ENCODE results near the gene NFATC3.

The NFATC3 gene

GRCh38 chr16:68134644-68135043, 49.5 kb downstream of the NFATC3 start:
- Histone ChIP-seq H3K4me1 (peaks cover 3% of the 10 kb centered on the region; the same call in 1 of the 2 replicates), H3K9me3 (no peaks in the 10 kb centered on the region), H3K36me3 (peaks cover 3% of the 10 kb centered on the region), H3K27me3 (no peaks in the 10 kb centered on the region), H3K4me3 (ENCODE audit: low read depth, low read length) (no peak overlapping the region)
- no peak for DNase-seq
- no peak for TF ChIP-seq CTCF (IDR thresholded peaks at IDR 0.05; ENCODE audit: low read depth, low read length)

- Histone ChIP-seq H3K4me1 (peaks cover 3% of the 10 kb centered on the region; the same call in 1 of the 2 replicates), H3K27me3 (no peaks in the 10 kb centered on the region), H3K4me3 (ENCODE audit: low read depth, low read length) (no peak overlapping the region), H3K9me3 (no peaks in the 10 kb centered on the region), H3K36me3 (peaks cover 3% of the 10 kb centered on the region)
- DNase-seq, result no peak
- no peak for TF ChIP-seq CTCF (IDR thresholded peaks at IDR 0.05; ENCODE audit: low read depth, low read length)
Measured at GRCh38 chr16:68136515-68136914, 51.3 kb downstream of the NFATC3 start.

- Histone ChIP-seq H3K9me3 (no peaks in the 10 kb centered on the region), H3K4me3 (ENCODE audit: low read depth, low read length) (no peak overlapping the region), H3K36me3 (no peaks in the 10 kb centered on the region; the same call in 1 of the 2 replicates), H3K4me1 (peaks cover 23% of the 10 kb centered on the region), H3K27me3 (no peaks in the 10 kb centered on the region)
- no peak for TF ChIP-seq CTCF (IDR thresholded peaks at IDR 0.05; ENCODE audit: low read depth, low read length)
- DNase-seq, result no peak
Measured at GRCh38 chr16:68144008-68144407, 58.8 kb downstream of the NFATC3 start.

- Histone ChIP-seq H3K36me3 (no peaks in the 10 kb centered on the region), H3K4me1 (peaks cover 27% of the 10 kb centered on the region), H3K27me3 (no peaks in the 10 kb centered on the region), H3K9me3 (no peaks in the 10 kb centered on the region), H3K4me3 (ENCODE audit: low read depth, low read length) (no peak overlapping the region)
- no peak for TF ChIP-seq CTCF (IDR thresholded peaks at IDR 0.05; ENCODE audit: low read depth, low read length)
- DNase-seq, result peak; percentile 25
Measured at GRCh38 chr16:68146585-68146984, 61.4 kb downstream of the NFATC3 start.

- Histone ChIP-seq H3K36me3 (no peaks in the 10 kb centered on the region), H3K9me3 (no peaks in the 10 kb centered on the region), H3K27me3 (no peaks in the 10 kb centered on the region), H3K4me3 (ENCODE audit: low read depth, low read length) (no peak overlapping the region), H3K4me1 (peaks cover 21% of the 10 kb centered on the region)
- no peak for TF ChIP-seq CTCF (IDR thresholded peaks at IDR 0.05; ENCODE audit: low read depth, low read length)
- no peak for DNase-seq
Measured at GRCh38 chr16:68147444-68147843, 62.3 kb downstream of the NFATC3 start.

- no peaks in the 10 kb centered on the region for H3K36me3 ChIP-seq
- TF ChIP-seq CTCF (IDR thresholded peaks at IDR 0.05; ENCODE audit: low read depth, low read length), result no peak
- no peaks in the 10 kb centered on the region for H3K27me3 ChIP-seq
- no peak for DNase-seq
- H3K9me3 ChIP-seq, result no peaks in the 10 kb centered on the region
- H3K4me1 ChIP-seq, result peaks cover 18% of the 10 kb centered on the region
- H3K4me3 ChIP-seq (ENCODE audit: low read depth, low read length), result no peak overlapping the region
Measured at GRCh38 chr16:68149596-68149995, 64.4 kb downstream of the NFATC3 start.
